SK-MEL-5 (cell line): ENCODE data around the gene BTBD17. TPM values are rescaled to one million over a fixed set of nuclear protein-coding genes. Genes with fewer than 3 reads are reported as not detected.

ENCODE experiments used
- DNase-seq: peaks from one replicate; pipeline ENCODE4 v3.0.0-alpha.2; 2016; ENCODE audit warnings: low read depth, low spot score
- in situ Hi-C: cut with HindIII; loops from 2 replicates; pipeline ENCODE4 v1.10.0; 2016; ENCODE audit warnings: low sequenced_read_pairs, high pct_unique_total_duplicates, low pct_unique_long_range_greater_than_20kb
- total RNA-seq: library from RNA; depleted of rRNA; stranded (reverse); fragments of >200 nt; shearing (Covaris generic); gene quantifications from 2 replicates; pipeline ENCODE4 v1.2.3, GENCODE V29; 2014

The BTBD17 gene
- total RNA-seq, 1 experiment from 2014 or later = not detected

- no peak for DNase-seq
- in situ Hi-C loops = no loop called here
Observed at GRCh38 chr17:74389937-74390679, 28.4 kb upstream of the BTBD17 start.

GRCh38 chr17:74389084-74389753 is 27.6 kb upstream of the BTBD17 start:
- no peak for DNase-seq
- in situ Hi-C loops = no loop called here

DNA sequence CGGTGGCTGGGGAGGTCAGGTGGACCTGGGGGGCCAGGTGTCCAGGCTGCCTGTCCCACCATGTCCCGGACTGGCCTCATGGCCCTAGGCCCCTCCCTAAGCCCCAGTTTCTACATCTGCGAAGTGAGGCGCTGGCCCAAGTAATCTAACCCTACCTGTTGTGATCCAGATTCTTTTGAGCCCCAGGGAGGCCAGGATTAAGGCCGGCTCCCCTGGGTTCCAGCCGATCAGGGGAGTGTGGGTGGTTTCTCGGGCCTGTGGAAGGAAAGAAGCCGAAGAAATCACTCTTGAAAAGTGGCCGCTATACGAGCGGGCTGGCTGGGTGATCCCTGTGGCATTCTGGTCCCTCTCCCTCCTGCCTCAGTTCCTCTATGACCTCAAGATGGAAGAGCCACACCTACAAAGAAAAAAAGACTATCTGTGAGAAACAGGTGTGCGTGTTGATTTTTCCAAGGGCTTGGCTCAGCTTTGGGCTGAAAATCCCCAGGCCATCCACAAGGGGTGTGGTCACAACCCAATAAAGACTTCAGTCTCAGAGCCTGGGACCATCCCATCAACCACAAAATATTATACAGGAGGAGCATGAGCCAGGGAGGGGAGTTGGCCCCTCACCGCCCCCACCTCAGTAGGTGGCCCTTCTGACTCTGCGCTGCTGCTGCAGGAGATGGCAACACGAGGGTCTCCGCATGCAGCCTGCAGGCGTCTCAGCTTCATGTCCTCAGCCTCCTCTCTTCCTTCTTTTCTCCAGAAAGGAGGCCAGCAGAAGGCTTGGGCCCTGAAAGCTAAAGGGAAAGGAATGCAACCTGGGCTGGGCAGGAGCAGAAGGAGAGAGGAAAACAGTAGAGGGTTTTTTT is 25.9 kb upstream of the BTBD17 start:
- in situ Hi-C loops = no loop called here
- DNase-seq = no peak

DNA sequence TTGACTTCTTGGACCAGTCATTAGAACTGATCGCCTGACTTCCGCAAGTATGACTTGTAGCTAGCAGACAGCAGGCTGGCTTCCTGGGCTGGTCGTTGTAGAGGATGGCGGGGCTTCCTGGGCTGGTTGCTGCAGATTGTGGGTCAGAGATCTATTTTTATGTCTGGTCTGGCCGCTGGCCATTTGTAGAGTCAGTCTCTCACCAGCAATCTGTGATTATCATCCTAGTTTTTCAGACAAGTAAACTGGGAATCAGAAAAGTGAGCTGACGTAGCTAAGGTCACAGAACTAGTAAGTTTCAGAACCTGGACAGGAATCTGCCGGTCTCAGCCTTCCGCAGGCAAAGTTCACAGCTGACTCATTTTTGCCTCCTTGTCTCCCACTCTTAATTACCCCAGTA is 24.7 kb upstream of the BTBD17 start:
- in situ Hi-C loops = no loop called here
- DNase-seq = no peak

DNA sequence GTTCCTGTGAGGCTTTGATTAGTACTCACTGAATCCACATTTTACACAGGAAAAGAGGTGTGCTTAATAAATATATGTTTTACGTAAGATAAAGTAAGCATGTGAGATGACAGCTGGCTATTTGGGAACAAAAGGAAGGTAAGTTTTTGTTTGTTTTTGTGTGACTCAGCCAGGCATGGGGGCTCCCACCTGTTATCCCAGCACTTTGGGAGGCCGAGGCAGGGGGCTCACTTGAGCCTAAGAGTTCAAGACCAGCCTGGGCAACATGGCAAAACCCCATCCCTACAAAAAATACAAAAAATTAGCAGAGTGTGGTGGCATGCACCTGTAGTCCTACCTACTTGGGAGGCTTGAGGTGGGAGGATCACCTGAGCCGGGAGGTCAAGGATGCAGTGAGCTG is 23.5 kb upstream of the BTBD17 start:
- in situ Hi-C loops = no loop called here

GRCh38 chr17:74383141-74383540 is 21.5 kb upstream of the BTBD17 start:
- in situ Hi-C loops = no loop called here
- DNase-seq = no peak

More for the DNA sequence above, 23.5 kb upstream of the BTBD17 start:
- DNase-seq = no peak

DNA sequence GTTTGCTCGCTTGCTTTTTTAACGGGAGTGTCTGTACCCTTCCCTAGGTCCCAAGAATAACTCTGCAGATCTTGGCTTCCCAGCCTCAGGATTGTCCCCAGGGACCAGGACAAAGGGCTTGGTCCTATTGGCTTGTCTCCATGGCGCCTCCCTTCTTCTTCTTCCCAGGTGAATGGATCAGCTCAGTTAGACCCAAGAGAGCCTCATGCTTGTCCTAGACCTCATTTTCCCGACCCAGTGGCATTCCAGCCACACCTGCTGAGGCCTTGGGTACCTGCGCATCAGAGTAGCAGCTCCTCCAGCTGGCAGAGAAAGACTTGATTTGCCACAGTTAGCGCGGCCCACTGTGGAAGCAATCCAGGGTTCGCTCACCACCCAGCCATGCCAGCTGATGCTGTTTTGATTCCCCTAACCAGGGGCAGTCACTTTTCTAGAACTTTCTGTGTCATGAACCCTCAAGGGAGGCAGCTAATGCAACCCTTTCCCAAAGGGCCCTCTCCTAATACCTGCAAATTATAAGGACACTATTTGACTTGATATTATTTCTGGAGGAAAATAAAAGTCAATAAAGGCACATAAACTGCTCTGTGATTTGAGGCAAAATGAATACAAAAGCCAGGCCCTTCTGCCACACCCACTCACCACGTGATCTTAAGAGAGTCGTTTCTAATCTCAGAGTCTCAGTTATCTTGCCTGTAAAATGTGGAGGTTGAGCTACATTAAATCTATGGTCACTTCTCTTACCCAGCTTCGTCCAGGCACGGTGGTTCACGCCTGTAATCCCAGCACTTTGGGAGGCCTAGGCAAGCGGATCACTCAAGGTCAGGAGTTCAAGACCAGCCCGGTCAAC is 19.5 kb upstream of the BTBD17 start:
- in situ Hi-C loops = no loop called here
- no peak for DNase-seq

- DNase-seq = no peak
- in situ Hi-C loops = no loop called here
Observed at GRCh38 chr17:74380086-74380958, 18.7 kb upstream of the BTBD17 start.

DNA sequence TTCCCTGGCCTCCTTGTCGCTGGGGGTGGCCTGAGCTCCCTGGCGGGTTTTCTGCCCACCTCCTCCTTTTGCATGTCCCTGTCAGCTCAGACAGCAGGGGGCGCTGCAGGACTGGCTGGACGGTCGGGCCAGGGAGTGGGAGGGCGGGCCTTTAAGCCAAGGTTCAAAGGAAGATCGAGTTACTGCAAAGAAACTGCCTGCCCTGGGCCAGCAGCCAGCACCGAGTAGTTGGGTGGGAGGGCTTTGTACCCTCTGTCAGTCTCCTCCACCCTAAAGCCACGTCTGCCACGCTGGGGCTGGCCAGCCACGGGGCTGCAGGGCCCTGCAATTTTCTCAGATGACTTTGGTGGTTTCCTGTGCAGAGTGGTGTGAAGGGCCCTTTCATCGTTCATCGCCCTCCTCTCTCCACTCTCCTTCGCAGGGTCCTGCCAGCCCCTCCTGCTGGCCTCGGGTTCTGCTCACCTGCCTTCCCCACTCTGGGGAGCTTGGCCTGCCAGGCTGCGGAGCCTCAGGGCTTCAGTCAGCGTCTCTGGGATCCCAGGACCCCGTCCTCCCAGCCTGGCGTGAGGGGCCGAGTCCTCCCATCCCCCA is 17.9 kb upstream of the BTBD17 start:
- in situ Hi-C loops = no loop called here
- peak; percentile 92 for DNase-seq

- no peak for DNase-seq
- in situ Hi-C loops = no loop called here
Observed at GRCh38 chr17:74374858-74375257, 13.2 kb upstream of the BTBD17 start.

DNA sequence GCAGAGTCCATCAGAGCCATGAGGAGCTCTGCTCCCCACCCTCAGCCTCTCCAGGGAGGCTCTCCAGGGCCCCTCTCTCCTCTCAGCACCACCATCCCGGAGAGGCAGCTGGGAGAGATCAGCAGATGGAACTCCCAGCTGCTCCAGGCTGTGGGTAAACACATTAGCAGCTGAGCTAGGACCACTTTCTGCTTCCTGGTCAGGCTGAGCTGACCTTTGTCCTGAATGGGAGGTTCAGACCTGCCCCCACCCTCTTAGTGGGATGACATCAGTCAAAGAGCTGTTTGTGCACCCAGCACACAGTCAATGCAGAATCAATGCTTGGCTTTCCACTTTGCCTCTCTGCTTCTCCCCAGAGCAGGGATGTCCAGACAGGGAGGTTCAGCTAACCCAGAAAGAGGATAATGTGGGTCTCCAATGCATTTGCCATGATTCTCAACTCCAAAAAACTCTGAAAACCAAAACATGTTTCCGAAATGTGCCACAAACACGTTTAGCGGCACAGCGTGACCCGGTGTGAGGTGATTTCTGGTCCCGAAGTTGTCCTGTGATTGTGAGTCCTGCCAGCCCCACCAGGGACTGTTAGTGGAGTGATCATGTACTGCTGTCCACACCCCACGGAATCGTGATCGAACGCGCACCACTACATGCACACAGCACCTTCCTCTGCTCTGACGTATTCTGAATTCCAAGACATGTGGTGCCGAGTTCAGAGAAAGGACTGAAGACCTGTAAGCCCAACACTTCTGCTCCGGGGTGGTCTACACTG is 12.4 kb upstream of the BTBD17 start:
- DNase-seq = no peak
- in situ Hi-C loops = no loop called here

DNA sequence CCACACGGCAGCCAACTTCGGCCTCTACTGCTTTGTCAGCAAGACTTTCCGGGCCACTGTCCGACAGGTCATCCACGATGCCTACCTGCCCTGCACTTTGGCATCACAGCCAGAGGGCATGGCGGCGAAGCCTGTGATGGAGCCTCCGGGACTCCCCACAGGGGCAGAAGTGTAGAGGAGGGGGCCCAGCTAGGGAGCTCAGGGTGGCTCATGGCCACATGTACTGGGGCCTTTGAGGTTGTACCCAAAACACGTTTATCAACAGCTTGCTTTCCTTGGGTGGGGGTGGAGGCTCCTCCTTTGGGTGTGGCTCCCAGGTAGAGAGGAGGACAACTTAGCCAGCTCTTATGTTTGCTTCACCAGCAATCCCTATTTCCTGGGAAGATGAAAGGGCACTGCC is 10.8 kb upstream of the BTBD17 start:
- no peak for DNase-seq
- in situ Hi-C loops = no loop called here

DNA sequence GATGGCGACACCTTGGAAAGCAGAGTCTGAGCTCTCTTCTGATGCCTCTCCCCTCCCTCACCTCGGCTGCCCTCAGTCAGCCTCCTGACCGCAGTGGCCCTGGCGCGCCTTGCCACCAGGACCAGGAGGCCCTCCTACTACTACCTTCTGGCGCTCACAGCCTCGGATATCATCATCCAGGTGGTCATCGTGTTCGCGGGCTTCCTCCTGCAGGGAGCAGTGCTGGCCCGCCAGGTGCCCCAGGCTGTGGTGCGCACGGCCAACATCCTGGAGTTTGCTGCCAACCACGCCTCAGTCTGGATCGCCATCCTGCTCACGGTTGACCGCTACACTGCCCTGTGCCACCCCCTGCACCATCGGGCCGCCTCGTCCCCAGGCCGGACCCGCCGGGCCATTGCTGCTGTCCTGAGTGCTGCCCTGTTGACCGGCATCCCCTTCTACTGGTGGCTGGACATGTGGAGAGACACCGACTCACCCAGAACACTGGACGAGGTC is 10.0 kb upstream of the BTBD17 start:
- in situ Hi-C loops = no loop called here
- DNase-seq = no peak

- no peak for DNase-seq
- in situ Hi-C loops = no loop called here
Observed at GRCh38 chr17:74369665-74370490, 8.2 kb upstream of the BTBD17 start.

DNA sequence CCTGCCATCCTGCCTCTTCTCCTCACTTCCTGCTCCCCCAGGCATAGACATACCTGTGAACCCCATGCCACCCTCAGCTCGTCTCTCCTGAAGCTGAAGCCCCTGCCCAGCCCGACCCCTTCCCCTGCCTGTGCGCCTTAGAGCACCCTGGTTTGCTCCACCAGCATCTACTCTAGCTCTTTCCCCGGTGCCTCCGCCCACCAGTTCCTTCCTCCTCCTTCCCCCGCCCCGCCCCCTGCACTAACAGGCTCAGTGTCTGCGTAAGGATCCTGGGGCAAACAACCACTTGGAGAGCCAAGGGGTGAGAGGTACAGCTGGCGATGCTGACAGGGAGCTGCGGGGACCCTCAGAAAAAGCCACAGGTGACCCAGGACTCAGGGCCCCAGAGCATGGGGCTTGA is 7.6 kb upstream of the BTBD17 start:
- peak; percentile 38 for DNase-seq
- in situ Hi-C loops = no loop called here
